Colonic mucosa (tissue), 4 donors: ENCODE results near the gene INPP5A. TPM values are rescaled to one million over a fixed set of nuclear protein-coding genes. Genes with fewer than 3 reads are reported as not detected.

ENCODE experiments used
- DNase-seq: peaks from one replicate; pipeline ENCODE4 v3.0.0-alpha.2; 2020
- H3K27ac ChIP-seq: fragments of 200-600 bp; one replicate; pipeline ENCODE4 v1.8.0; 2021
- H3K27me3 ChIP-seq: fragments of 200-600 bp; one replicate; pipeline ENCODE4 v1.8.0; 2021
- H3K36me3 ChIP-seq: fragments of 200-600 bp; one replicate; pipeline ENCODE4 v1.8.0; 2021
- H3K4me1 ChIP-seq: fragments of 200-600 bp; one replicate; pipeline ENCODE4 v1.8.0; 2021; ENCODE audit warnings: mild to moderate bottlenecking
- H3K4me3 ChIP-seq: fragments of 200-600 bp; one replicate; pipeline ENCODE4 v1.8.0; 2021
- H3K9ac ChIP-seq, 2 donors: one replicate each; pipeline ENCODE4 v1.7.0; 2013; ENCODE audit warnings: control low read depth in 2 of 2, low read depth in 2 of 2, low read length in 2 of 2
- H3K9me3 ChIP-seq: fragments of 200-600 bp; one replicate; pipeline ENCODE4 v1.8.0; 2021
- CTCF ChIP-seq: fragments of 200-600 bp; IDR thresholded peaks from one replicate; pipeline ENCODE4 v1.8.0; 2022; ENCODE audit warnings: antibody characterized with exemption, mild to moderate bottlenecking
- intact Hi-C: fragments of 100-400 bp; cut with DNase I; formaldehyde crosslinking; loops from one replicate; pipeline ENCODE4 v1.14.1; 2022
- total RNA-seq, 2 donors: library from RNA; stranded (reverse); fragmentation: NEBNext Ultra II Directional in 1 of 2; extraction: Animal tissue kit (Norgen Biotek cat#: 25700) in 1 of 2; gene quantifications; one replicate each; pipeline ENCODE4 v1.2.1, GENCODE V29; 2021
- donor health status: healthy.
- donor health status: DM: no; HTN: no; CAD: no.
- donor health status: DM: no; HTN: no; CAD: no.

Gene INPP5A
- total RNA-seq, 2 donors from 2014 or later: 29.9 to 41.5 TPM

- no peaks in the 10 kb centered on the region for H3K4me1 ChIP-seq
- intact Hi-C loops: no loop called here
- H3K27ac ChIP-seq: no peak overlapping the region
- DNase-seq: no peak
- no peak overlapping the region for H3K9ac ChIP-seq
- H3K36me3 ChIP-seq: no peaks in the 10 kb centered on the region
- no peak for TF ChIP-seq CTCF
- no peaks in the 10 kb centered on the region for H3K9me3 ChIP-seq
- no peak overlapping the region for H3K4me3 ChIP-seq
- no peaks in the 10 kb centered on the region for H3K27me3 ChIP-seq
Measured at GRCh38 chr10:132562916-132563456, 25.4 kb downstream of the INPP5A start.

- H3K9me3 ChIP-seq: no peaks in the 10 kb centered on the region
- H3K9ac ChIP-seq: no peak overlapping the region
- H3K27me3 ChIP-seq: no peaks in the 10 kb centered on the region
- intact Hi-C loops: no loop called here
- H3K27ac ChIP-seq: no peak overlapping the region
- no peaks in the 10 kb centered on the region for H3K36me3 ChIP-seq
- no peaks in the 10 kb centered on the region for H3K4me1 ChIP-seq
- no peak for DNase-seq
- no peak overlapping the region for H3K4me3 ChIP-seq
- no peak for TF ChIP-seq CTCF
Measured at GRCh38 chr10:132563485-132564248, 26.1 kb downstream of the INPP5A start.

GRCh38 chr10:132564249-132564605, 26.6 kb downstream of the INPP5A start:
- Histone ChIP-seq H3K27me3 (no peaks in the 10 kb centered on the region), H3K27ac (no peak overlapping the region), H3K4me3 (no peak overlapping the region), H3K9ac (no peak overlapping the region), H3K4me1 (no peaks in the 10 kb centered on the region), H3K9me3 (no peaks in the 10 kb centered on the region), H3K36me3 (no peaks in the 10 kb centered on the region)
- intact Hi-C loops: no loop called here
- TF ChIP-seq CTCF: no peak
- no peak for DNase-seq

- Histone ChIP-seq H3K9me3 (no peaks in the 10 kb centered on the region), H3K9ac (no peak overlapping the region), H3K4me1 (no peaks in the 10 kb centered on the region), H3K27me3 (no peaks in the 10 kb centered on the region), H3K4me3 (no peak overlapping the region), H3K36me3 (no peaks in the 10 kb centered on the region), H3K27ac (no peak overlapping the region)
- no peak for DNase-seq
- intact Hi-C loops: no loop called here
- TF ChIP-seq CTCF: no peak
Measured at GRCh38 chr10:132564690-132565089, 27.1 kb downstream of the INPP5A start.

- H3K9ac ChIP-seq: no peak overlapping the region
- intact Hi-C loops: no loop called here
- no peak for TF ChIP-seq CTCF
- H3K4me1 ChIP-seq: no peaks in the 10 kb centered on the region
- DNase-seq: no peak
- no peaks in the 10 kb centered on the region for H3K36me3 ChIP-seq
- H3K4me3 ChIP-seq: no peak overlapping the region
- H3K9me3 ChIP-seq: no peaks in the 10 kb centered on the region
- no peak overlapping the region for H3K27ac ChIP-seq
- no peaks in the 10 kb centered on the region for H3K27me3 ChIP-seq
Measured at GRCh38 chr10:132565516-132566209, 28.1 kb downstream of the INPP5A start.
